Esophagus muscularis mucosa (tissue), 4 donors: ENCODE measurements around the gene INPP4B. TPM values are rescaled to one million over a fixed set of nuclear protein-coding genes. Genes with fewer than 3 reads are reported as not detected.

ENCODE experiments used
- DNase-seq: peaks from one replicate; pipeline ENCODE4 v3.0.0-alpha.2; 2017; ENCODE audit errors: extremely low spot score
- H3K27ac ChIP-seq, 4 donors: fragments of 200-600 bp; sonication (generic); replicated peaks in 1 of 4; 1 replicate in 3 of 4; 2 replicates in 1 of 4; pipeline ENCODE4 v1.5.1; 2016 to 2019; ENCODE audit warnings: mild to moderate bottlenecking in 1 of 4
- H3K27me3 ChIP-seq, 4 donors: fragments of 200-600 bp; sonication (generic); one replicate each; pipeline versions ENCODE4 v1.5.1 to v1.6.0; 2016 to 2019
- H3K36me3 ChIP-seq, 4 donors: fragments of 200-600 bp; sonication (generic); one replicate each; pipeline ENCODE4 v1.5.1; 2016 to 2019
- H3K4me1 ChIP-seq, 4 donors: fragments of 200-600 bp; sonication (generic); one replicate each; pipeline ENCODE4 v1.5.1; 2016 to 2019
- H3K4me3 ChIP-seq, 4 donors: fragments of 200-600 bp; sonication (generic); 1 replicate in 2 of 4; 2 replicates in 2 of 4; pipeline ENCODE4 v1.5.1; 2016 to 2019; ENCODE audit warnings: mild to moderate bottlenecking in 4 of 4, moderate library complexity in 1 of 4
- H3K9me3 ChIP-seq, 4 donors: fragments of 200-600 bp; sonication (generic); 1 replicate in 3 of 4; 2 replicates in 1 of 4; pipeline ENCODE4 v1.5.1; 2016 to 2019
- CTCF ChIP-seq, 3 experiments: fragments of 200-600 bp in 2 of 3; fragments of 450-650 bp in 1 of 3; sonication (generic) in 2 of 3; IDR thresholded peaks; one replicate each; pipeline ENCODE4 v1.5.1; 2017 to 2019; ENCODE audit warnings: antibody characterized with exemption in 3 of 3, mild to moderate bottlenecking in 2 of 3, moderate library complexity in 1 of 3
- EP300 ChIP-seq: sonication (generic); formaldehyde crosslinking; IDR thresholded peaks from one replicate; pipeline ENCODE4 v1.6.1; 2017; ENCODE audit warnings: antibody characterized with exemption
- POLR2A ChIP-seq: fragments of 450-650 bp; IDR thresholded peaks from one replicate; pipeline ENCODE4 v1.6.1; 2017; ENCODE audit warnings: antibody characterized with exemption, moderate library complexity, mild to moderate bottlenecking, low read depth
- POLR2AphosphoS5 ChIP-seq, 2 donors: sonication (generic); formaldehyde crosslinking; IDR thresholded peaks; one replicate each; pipeline ENCODE4 v1.6.1; 2017; ENCODE audit warnings: antibody characterized with exemption in 2 of 2
- WGBS: methylation state at CpG from one replicate; pipeline ENCODE4 v1.1.5; 2018; 5-methylcytosine and 5-hydroxymethylcytosine counted together
- intact Hi-C: fragments of 100-400 bp; cut with DNase I; formaldehyde crosslinking; loops from one replicate; pipeline ENCODE4 v1.15.1; 2023
- total RNA-seq, 4 donors: library from RNA; depleted of rRNA; stranded (reverse); fragments of >200 nt; gene quantifications; one replicate each; pipeline versions ENCODE4 v1.1.0 to v1.2.1, GENCODE V29; 2016

INPP4B gene
- total RNA-seq, 4 donors from 2014 or later = 12.7 to 23.4 (median 15.9) TPM

GRCh38 chr4:142316913-142317312 lies 529.2 kb downstream of the INPP4B start:
- no peak for TF ChIP-seq EP300
- TF ChIP-seq POLR2AphosphoS5 (IDR thresholded peaks at IDR 0.05) = no peak
- TF ChIP-seq CTCF (IDR thresholded peaks at IDR 0.05) = no peak
- TF ChIP-seq POLR2A = no peak
- Histone ChIP-seq H3K36me3 (no peaks in the 10 kb centered on the region), H3K4me1 (no peaks in the 10 kb centered on the region), H3K27ac (no peak overlapping the region), H3K27me3 (no peaks in the 10 kb centered on the region), H3K9me3 (no peaks in the 10 kb centered on the region), H3K4me3 (no peak overlapping the region)
- no peak for DNase-seq
- intact Hi-C loops = no loop called here
- WGBS = 94% methylated on average over 2 of the region's 2 CpGs

GRCh38 chr4:142316025-142316424 lies 530.1 kb downstream of the INPP4B start:
- H3K9me3 ChIP-seq = no peaks in the 10 kb centered on the region
- H3K27ac ChIP-seq = no peak overlapping the region
- H3K4me3 ChIP-seq = no peak overlapping the region
- intact Hi-C loops = no loop called here
- H3K27me3 ChIP-seq = no peaks in the 10 kb centered on the region
- DNase-seq = no peak
- H3K4me1 ChIP-seq = no peaks in the 10 kb centered on the region
- 72% methylated on average over 2 of the region's 2 CpGs for WGBS
- TF ChIP-seq EP300 (no peak), CTCF (IDR thresholded peaks at IDR 0.05) (no peak), POLR2A (no peak), POLR2AphosphoS5 (IDR thresholded peaks at IDR 0.05) (no peak)
- H3K36me3 ChIP-seq = no peaks in the 10 kb centered on the region

- Histone ChIP-seq H3K27me3 (no peaks in the 10 kb centered on the region), H3K9me3 (no peaks in the 10 kb centered on the region), H3K27ac (no peak overlapping the region), H3K4me1 (no peaks in the 10 kb centered on the region), H3K4me3 (no peak overlapping the region), H3K36me3 (no peaks in the 10 kb centered on the region)
- intact Hi-C loops = no loop called here
- DNase-seq = no peak
- TF ChIP-seq POLR2A = no peak
- TF ChIP-seq CTCF (IDR thresholded peaks at IDR 0.05) = no peak
- no peak for TF ChIP-seq EP300
- no peak for TF ChIP-seq POLR2AphosphoS5 (IDR thresholded peaks at IDR 0.05)
- 89% methylated on average over 7 of the region's 7 CpGs for WGBS
These were observed 531.4 kb downstream of the INPP4B start for GRCh38 chr4:142314686-142315085.

GRCh38 chr4:142314247-142314646 lies 531.9 kb downstream of the INPP4B start:
- no peaks in the 10 kb centered on the region for H3K36me3 ChIP-seq
- TF ChIP-seq POLR2AphosphoS5 (IDR thresholded peaks at IDR 0.05) = no peak
- TF ChIP-seq CTCF (IDR thresholded peaks at IDR 0.05) = no peak
- H3K4me3 ChIP-seq = no peak overlapping the region
- DNase-seq = no peak
- no peak overlapping the region for H3K27ac ChIP-seq
- H3K4me1 ChIP-seq = no peaks in the 10 kb centered on the region
- WGBS = 100% methylated on average over 1 of the region's 1 CpG
- H3K27me3 ChIP-seq = no peaks in the 10 kb centered on the region
- H3K9me3 ChIP-seq = no peaks in the 10 kb centered on the region
- intact Hi-C loops = no loop called here

GRCh38 chr4:142312391-142312790 lies 533.7 kb downstream of the INPP4B start:
- H3K9me3 ChIP-seq = no peaks in the 10 kb centered on the region
- WGBS = 81% methylated on average over 3 of the region's 3 CpGs
- no peak for DNase-seq
- intact Hi-C loops = no loop called here
- H3K4me1 ChIP-seq = no peaks in the 10 kb centered on the region
- TF ChIP-seq POLR2AphosphoS5 (IDR thresholded peaks at IDR 0.05) = no peak
- TF ChIP-seq CTCF (IDR thresholded peaks at IDR 0.05) = no peak
- no peak for TF ChIP-seq POLR2A
- no peaks in the 10 kb centered on the region for H3K27me3 ChIP-seq
- H3K4me3 ChIP-seq = no peak overlapping the region
- no peaks in the 10 kb centered on the region for H3K36me3 ChIP-seq
- no peak overlapping the region for H3K27ac ChIP-seq
